DOHH2 (cell line): ENCODE results near the gene CEP112.

Experiments
- H3F3A ChIP-seq: fragments of 200-600 bp; sonication (generic), shearing (Covaris generic); 2 replicates; pipeline ENCODE4 v1.6.0; 2016; ENCODE audit warnings: antibody characterized with exemption, mild to moderate bottlenecking; ENCODE audit not compliant: control insufficient read depth, insufficient read depth
- H3K27ac ChIP-seq: fragments of 200-600 bp; sonication (generic); 2 replicates; pipeline ENCODE4 v1.5.1; 2014; ENCODE audit warnings: low read depth, mild to moderate bottlenecking, low read length, moderate library complexity
- H3K27me3 ChIP-seq: fragments of 200-600 bp; sonication (generic); 2 replicates; pipeline ENCODE4 v1.6.1; 2014; ENCODE audit warnings: mild to moderate bottlenecking, low read length, mixed read lengths; ENCODE audit not compliant: control insufficient read depth
- H3K36me3 ChIP-seq: fragments of 200-600 bp; sonication (generic); 2 replicates; pipeline ENCODE4 v1.6.1; 2014; ENCODE audit warnings: mild to moderate bottlenecking, low read length, moderate library complexity, mixed read lengths; ENCODE audit not compliant: control insufficient read depth
- H3K4me1 ChIP-seq: fragments of 200-600 bp; sonication (generic); 2 replicates; pipeline ENCODE4 v1.6.1; 2014; ENCODE audit warnings: mild to moderate bottlenecking, low read length, mixed read lengths; ENCODE audit not compliant: control insufficient read depth
- H3K4me2 ChIP-seq: fragments of 200-600 bp; sonication (generic); 2 replicates; pipeline ENCODE4 v1.6.0; 2014; ENCODE audit warnings: mild to moderate bottlenecking, low read length, moderate library complexity
- H3K4me3 ChIP-seq: fragments of 200-600 bp; sonication (generic); 2 replicates; pipeline ENCODE4 v1.5.1; 2014; ENCODE audit warnings: mild to moderate bottlenecking, low read length, mixed read lengths
- H3K79me2 ChIP-seq: fragments of 200-600 bp; sonication (generic); 2 replicates; pipeline ENCODE4 v1.6.1; 2014; ENCODE audit warnings: mild to moderate bottlenecking, low read length, mixed read lengths; ENCODE audit not compliant: control insufficient read depth
- H3K9me2 ChIP-seq: fragments of 200-600 bp; sonication (generic); replicated peaks from 2 replicates; pipeline ENCODE4 v1.6.1; 2014; ENCODE audit warnings: mild to moderate bottlenecking, low read length, mixed read lengths; ENCODE audit not compliant: control insufficient read depth
- H3K9me3 ChIP-seq: fragments of 200-600 bp; sonication (generic); 2 replicates; pipeline ENCODE4 v1.6.1; 2014; ENCODE audit warnings: antibody characterized with exemption, low read length, mixed read lengths; ENCODE audit not compliant: control insufficient read depth, insufficient read depth
- H4K20me1 ChIP-seq: fragments of 200-600 bp; sonication (generic); 2 replicates; pipeline ENCODE4 v1.6.0; 2014; ENCODE audit warnings: low read depth, mild to moderate bottlenecking, antibody characterized with exemption, low read length, moderate library complexity; ENCODE audit not compliant: control insufficient read depth, insufficient read depth
- EZH2phosphoT487 ChIP-seq: fragments of 200-600 bp; sonication (generic); IDR thresholded peaks from 2 replicates; pipeline ENCODE4 v1.6.1; 2017; ENCODE audit warnings: borderline replicate concordance, mild to moderate bottlenecking, antibody characterized with exemption, low read length, moderate library complexity, mixed read lengths
- TF ChIP-seq, protein P1 (sequence below): fragments of 200-600 bp; sonication (generic); IDR thresholded peaks from one replicate; pipeline ENCODE4 v1.5.1; 2014; ENCODE audit warnings: antibody characterized with exemption, mild to moderate bottlenecking, low read depth, low read length; ENCODE audit not compliant: poor library complexity, severe bottlenecking

The CEP112 gene

DNA sequence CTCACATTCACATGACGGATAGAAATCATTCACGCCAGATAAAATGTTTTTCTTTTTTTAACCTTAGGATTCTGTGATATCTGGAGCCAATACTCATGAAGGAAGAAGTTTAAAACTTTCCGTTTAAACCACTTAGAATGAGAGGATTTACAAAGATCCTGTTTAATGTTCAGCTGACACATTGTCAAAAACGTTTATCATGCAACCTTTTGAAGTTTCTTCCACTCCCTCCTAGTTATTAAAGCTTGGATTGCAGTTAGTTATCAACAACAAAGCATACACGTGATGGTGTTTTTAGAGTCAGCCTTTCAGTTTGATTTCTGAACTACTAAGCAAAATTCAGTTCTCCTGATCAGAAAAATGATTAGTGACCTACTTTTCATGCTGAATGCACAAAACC lies 487.2 kb downstream of the CEP112 start:
- Histone ChIP-seq H4K20me1 (no peaks in the 10 kb centered on the region), H3K4me2 (no peak overlapping the region)

DNA sequence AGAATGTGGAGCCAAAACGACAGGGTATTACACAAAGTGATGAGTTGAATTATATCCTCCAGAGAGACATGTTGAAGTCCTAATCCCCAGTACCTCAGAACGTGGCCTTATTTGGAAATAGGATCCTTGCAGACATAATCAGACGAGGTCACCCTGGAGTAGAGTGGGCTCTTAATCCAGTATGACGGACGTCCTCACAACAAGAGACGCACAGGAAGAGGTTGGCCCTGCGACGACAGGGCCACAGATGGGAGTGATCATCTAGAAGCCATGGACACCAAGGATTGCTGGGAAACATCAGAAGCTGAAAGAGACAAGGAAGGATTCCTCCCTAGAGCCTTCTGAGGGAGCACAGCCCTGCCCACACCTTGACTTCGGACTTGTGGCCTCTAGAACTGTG lies 488.0 kb downstream of the CEP112 start:
- TF ChIP-seq, protein P1, sequence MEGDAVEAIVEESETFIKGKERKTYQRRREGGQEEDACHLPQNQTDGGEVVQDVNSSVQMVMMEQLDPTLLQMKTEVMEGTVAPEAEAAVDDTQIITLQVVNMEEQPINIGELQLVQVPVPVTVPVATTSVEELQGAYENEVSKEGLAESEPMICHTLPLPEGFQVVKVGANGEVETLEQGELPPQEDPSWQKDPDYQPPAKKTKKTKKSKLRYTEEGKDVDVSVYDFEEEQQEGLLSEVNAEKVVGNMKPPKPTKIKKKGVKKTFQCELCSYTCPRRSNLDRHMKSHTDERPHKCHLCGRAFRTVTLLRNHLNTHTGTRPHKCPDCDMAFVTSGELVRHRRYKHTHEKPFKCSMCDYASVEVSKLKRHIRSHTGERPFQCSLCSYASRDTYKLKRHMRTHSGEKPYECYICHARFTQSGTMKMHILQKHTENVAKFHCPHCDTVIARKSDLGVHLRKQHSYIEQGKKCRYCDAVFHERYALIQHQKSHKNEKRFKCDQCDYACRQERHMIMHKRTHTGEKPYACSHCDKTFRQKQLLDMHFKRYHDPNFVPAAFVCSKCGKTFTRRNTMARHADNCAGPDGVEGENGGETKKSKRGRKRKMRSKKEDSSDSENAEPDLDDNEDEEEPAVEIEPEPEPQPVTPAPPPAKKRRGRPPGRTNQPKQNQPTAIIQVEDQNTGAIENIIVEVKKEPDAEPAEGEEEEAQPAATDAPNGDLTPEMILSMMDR: no peak
- TF ChIP-seq EZH2phosphoT487: no peak
- no peaks in the 10 kb centered on the region for H3K27me3 ChIP-seq

More for the DNA sequence above, 487.2 kb downstream of the CEP112 start:
- TF ChIP-seq EZH2phosphoT487: no peak
- TF ChIP-seq, protein P1: no peak
- no peaks in the 10 kb centered on the region for H3K4me1 ChIP-seq
- H3K79me2 ChIP-seq: no peaks in the 10 kb centered on the region
- H3F3A ChIP-seq: no peaks in the 10 kb centered on the region
- no peaks in the 10 kb centered on the region for H3K27me3 ChIP-seq
- no peaks in the 10 kb centered on the region for H3K9me3 ChIP-seq
- no peaks in the 10 kb centered on the region for H3K36me3 ChIP-seq
- no peaks in the 10 kb centered on the region for H3K9me2 ChIP-seq
- H3K27ac ChIP-seq: no peak overlapping the region
- H3K4me3 ChIP-seq: no peak overlapping the region

DNA sequence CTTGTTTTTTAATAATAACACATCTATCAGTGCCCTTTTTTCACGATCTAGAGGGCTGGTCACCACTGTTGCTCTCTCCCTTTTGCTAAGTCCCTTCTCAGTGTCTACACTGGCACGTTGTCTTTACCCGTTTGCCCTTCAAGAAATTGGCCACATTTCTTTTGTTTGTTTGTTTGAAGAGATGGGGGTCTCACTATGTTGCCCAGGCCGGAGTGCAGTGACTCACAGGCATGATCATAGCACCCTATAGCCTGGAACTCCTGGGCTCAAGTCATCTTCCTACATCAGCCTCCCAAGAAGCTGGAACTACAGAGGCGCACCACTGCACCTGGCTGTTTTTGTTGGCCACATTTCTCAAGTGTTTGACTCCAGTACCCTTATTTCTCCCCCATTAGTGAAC lies 492.5 kb downstream of the CEP112 start:
- Histone ChIP-seq H3K27ac (no peak overlapping the region), H3K4me3 (no peak overlapping the region)
- no peak for TF ChIP-seq EZH2phosphoT487
- TF ChIP-seq, protein P1: no peak

More for the DNA sequence above, 488.0 kb downstream of the CEP112 start:
- no peak overlapping the region for H3K4me2 ChIP-seq
- H3K79me2 ChIP-seq: no peaks in the 10 kb centered on the region
- no peaks in the 10 kb centered on the region for H3K9me2 ChIP-seq
- no peaks in the 10 kb centered on the region for H3F3A ChIP-seq
- no peak overlapping the region for H3K4me3 ChIP-seq
- no peaks in the 10 kb centered on the region for H3K9me3 ChIP-seq
- H3K4me1 ChIP-seq: no peaks in the 10 kb centered on the region
- H4K20me1 ChIP-seq: no peaks in the 10 kb centered on the region
- no peaks in the 10 kb centered on the region for H3K36me3 ChIP-seq
- H3K27ac ChIP-seq: no peak overlapping the region

More for the DNA sequence above, 492.5 kb downstream of the CEP112 start:
- Histone ChIP-seq H3K4me1 (no peaks in the 10 kb centered on the region), H3K9me3 (no peaks in the 10 kb centered on the region), H4K20me1 (no peaks in the 10 kb centered on the region), H3K36me3 (no peaks in the 10 kb centered on the region), H3K27me3 (peaks cover 3% of the 10 kb centered on the region), H3K79me2 (no peaks in the 10 kb centered on the region), H3F3A (no peaks in the 10 kb centered on the region), H3K9me2 (no peaks in the 10 kb centered on the region), H3K4me2 (no peak overlapping the region)
